PC-9 (cell line): Measurements from ENCODE around the gene GALNT10.

Experiments
- EZH2 ChIP-seq: fragments of 200-600 bp; sonication (generic); IDR thresholded peaks from 2 replicates; pipeline ENCODE4 v1.8.0; 2017; ENCODE audit warnings: antibody characterized with exemption, low read depth
- TF ChIP-seq, protein P1 (sequence below): fragments of 200-600 bp; sonication (generic); conservative IDR thresholded peaks from 2 replicates; pipeline ENCODE4 v1.6.1; 2017; ENCODE audit warnings: mixed run types, antibody characterized with exemption, mild to moderate bottlenecking, moderate library complexity

DNA sequence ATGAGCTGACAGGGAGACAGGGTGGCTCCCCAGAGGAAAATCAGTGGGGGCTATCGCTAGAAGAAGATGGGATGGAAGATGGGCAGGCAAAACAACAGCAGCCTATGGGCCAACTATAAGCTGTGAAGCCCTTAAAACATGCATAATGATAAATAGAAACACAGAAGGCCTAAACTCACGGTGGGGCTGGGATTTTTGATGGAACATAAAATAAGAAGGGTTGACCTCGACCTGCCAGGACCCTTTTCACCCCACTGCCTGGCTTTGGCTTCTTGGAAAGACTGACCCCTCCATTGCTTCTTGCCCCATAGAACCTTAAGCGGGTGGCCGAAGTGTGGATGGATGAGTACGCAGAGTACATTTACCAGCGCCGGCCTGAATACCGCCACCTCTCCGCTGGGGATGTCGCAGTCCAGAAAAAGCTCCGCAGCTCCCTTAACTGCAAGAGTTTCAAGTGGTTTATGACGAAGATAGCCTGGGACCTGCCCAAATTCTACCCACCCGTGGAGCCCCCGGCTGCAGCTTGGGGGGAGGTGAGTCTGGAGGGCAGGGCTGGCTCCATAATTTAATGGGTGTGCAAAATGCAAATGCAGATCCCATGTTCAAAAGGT is 218.8 kb downstream of the GALNT10 start:
- TF ChIP-seq, protein P1, sequence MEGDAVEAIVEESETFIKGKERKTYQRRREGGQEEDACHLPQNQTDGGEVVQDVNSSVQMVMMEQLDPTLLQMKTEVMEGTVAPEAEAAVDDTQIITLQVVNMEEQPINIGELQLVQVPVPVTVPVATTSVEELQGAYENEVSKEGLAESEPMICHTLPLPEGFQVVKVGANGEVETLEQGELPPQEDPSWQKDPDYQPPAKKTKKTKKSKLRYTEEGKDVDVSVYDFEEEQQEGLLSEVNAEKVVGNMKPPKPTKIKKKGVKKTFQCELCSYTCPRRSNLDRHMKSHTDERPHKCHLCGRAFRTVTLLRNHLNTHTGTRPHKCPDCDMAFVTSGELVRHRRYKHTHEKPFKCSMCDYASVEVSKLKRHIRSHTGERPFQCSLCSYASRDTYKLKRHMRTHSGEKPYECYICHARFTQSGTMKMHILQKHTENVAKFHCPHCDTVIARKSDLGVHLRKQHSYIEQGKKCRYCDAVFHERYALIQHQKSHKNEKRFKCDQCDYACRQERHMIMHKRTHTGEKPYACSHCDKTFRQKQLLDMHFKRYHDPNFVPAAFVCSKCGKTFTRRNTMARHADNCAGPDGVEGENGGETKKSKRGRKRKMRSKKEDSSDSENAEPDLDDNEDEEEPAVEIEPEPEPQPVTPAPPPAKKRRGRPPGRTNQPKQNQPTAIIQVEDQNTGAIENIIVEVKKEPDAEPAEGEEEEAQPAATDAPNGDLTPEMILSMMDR = no peak
- TF ChIP-seq EZH2 = no peak
